HG03432 (cell line): ENCODE measurements around the gene LRRFIP2.
"Not testable (repeated sequence)": the region's sequence is repeated elsewhere in the genome, so short reads cannot be mapped to it uniquely, and the experiment has no call there.

Experiments used
- ATAC-seq: cut with Tn5 transposase; IDR thresholded peaks from one replicate; pipeline ENCODE4 v1.9.1; 2021; ENCODE audit warnings: mild to moderate bottlenecking, moderate library complexity; ENCODE audit not compliant: unreplicated experiment

Gene LRRFIP2, protein sequence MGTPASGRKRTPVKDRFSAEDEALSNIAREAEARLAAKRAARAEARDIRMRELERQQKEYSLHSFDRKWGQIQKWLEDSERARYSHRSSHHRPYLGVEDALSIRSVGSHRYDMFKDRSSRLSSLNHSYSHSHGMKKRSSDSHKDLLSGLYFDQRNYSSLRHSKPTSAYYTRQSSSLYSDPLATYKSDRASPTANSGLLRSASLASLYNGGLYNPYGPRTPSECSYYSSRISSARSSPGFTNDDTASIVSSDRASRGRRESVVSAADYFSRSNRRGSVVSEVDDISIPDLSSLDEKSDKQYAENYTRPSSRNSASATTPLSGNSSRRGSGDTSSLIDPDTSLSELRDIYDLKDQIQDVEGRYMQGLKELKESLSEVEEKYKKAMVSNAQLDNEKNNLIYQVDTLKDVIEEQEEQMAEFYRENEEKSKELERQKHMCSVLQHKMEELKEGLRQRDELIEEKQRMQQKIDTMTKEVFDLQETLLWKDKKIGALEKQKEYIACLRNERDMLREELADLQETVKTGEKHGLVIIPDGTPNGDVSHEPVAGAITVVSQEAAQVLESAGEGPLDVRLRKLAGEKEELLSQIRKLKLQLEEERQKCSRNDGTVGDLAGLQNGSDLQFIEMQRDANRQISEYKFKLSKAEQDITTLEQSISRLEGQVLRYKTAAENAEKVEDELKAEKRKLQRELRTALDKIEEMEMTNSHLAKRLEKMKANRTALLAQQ

GRCh38 chr3:37174532-37175126 is at the start of gene LRRFIP2:
Gene LRRFIP2, minus strand, starts transcription at chr3:37174582. Its CDS starts 25,599 bp downstream, at chr3:37148983.
- ATAC-seq, result peak; percentile 37

DNA sequence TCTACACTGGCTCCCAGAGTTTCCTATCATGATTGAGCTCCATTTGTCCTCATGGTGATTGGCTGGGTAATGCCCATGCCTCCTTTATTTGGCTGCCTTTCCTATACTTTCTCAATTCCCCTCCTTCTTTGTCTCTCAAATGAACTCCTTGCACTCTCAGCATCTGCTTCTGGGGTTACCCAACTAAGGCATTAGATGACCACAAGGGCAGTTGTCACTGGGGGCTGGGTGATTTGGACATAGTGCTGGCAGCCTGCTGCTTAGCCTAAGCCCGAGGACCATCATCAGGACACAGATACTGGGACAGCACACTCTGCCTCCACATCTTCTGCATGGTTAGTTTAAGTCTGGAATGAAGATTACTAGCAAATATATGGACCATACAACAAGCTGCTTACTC is 49.2 kb upstream of the LRRFIP2 start:
- peak; percentile 29 for ATAC-seq

DNA sequence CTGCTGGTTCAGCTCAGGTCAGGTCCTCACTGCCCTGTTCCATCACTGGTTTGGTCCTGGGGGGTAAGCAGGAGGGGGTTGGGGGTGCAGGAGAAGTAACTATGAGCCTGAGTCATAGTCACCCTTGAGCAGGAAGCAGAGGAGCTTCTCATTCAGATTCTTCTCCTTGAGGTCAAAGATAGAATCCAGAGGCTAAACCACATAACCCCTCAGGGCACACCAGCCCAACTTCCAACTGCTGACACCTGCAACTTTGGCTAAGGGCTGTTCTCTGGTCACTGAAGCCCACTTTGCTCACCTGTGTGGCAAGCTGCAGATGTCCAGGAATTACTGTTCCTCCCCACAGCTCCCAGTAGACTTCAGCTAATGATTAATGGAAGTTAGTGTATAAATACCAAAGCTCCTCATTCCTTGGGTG is 48.8 kb upstream of the LRRFIP2 start:
- peak; percentile 49 for ATAC-seq

GRCh38 chr3:37222542-37222941 is 48.2 kb upstream of the LRRFIP2 start:
- ATAC-seq, result not testable (repeated sequence)

- peak; percentile 54 for ATAC-seq
Measured at GRCh38 chr3:37221407-37221806, 47.0 kb upstream of the LRRFIP2 start.

- no peak for ATAC-seq
Measured at GRCh38 chr3:37219266-37219665, 44.9 kb upstream of the LRRFIP2 start.

- no peak for ATAC-seq
Measured at GRCh38 chr3:37218206-37218605, 43.8 kb upstream of the LRRFIP2 start.

DNA sequence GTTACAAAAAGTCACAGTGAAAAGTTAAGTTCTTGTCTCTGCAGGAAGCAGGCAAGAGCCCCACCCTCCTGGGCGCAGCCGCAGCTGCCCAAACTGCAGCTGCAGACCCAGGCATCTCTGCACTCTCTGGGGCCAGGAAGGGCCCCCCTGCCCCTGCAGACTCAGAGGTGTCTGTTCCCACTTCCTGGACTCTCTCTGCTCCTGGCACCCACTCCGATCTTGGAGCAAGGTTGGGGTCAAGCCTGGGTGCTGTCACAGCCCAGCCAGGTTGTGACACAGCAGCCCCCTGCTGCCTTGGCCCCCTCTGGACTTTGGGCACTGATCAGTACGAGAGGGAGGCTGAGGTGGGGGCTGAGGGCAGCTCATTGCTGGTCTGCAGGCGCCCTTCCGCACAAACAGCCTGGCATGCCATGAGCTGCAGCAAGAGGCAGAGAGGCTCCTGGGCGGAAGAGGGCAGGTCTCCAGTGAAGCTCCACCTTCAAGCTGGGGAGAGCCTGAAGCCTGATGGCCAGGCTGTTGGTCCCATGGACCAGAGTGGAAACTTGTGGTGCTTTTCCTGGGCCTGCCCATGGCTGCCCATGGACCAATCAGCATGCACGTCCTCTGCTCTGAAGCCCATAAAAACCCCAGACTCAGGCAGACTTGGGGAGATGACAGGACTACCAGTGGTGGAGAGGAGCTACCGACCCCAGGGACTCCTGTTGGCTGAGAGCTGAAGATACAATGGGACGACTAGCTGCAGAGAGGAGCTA is 42.9 kb upstream of the LRRFIP2 start:
- no peak for ATAC-seq

DNA sequence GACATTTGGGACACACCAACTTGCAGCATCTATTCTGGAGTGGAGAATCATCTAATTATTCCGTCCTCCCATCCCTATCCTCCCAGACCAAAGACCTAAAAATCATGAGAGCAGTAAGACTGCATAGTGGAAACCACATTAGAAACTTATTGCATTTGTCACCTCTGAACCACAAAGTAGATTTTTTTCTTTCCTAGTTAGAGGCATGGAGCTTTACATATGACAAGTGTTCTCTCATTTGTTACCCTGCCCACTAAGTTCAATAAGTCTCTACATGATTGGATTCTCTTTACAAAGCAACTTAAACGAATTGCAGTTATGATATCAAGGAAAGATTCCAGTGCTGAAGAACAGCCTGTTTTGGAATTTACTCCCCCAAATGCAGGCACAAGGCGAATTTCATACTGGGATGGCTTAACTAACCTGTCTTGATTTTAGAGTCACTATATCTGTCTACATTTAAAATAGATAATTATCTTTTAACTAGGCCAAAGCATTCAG is 42.3 kb upstream of the LRRFIP2 start:
- no peak for ATAC-seq

- ATAC-seq, result no peak
Measured at GRCh38 chr3:37214076-37214475, 39.7 kb upstream of the LRRFIP2 start.

GRCh38 chr3:37210230-37210629 is 35.8 kb upstream of the LRRFIP2 start:
- ATAC-seq, result no peak

GRCh38 chr3:37208576-37208975 is 34.2 kb upstream of the LRRFIP2 start:
- not testable (repeated sequence) for ATAC-seq

DNA sequence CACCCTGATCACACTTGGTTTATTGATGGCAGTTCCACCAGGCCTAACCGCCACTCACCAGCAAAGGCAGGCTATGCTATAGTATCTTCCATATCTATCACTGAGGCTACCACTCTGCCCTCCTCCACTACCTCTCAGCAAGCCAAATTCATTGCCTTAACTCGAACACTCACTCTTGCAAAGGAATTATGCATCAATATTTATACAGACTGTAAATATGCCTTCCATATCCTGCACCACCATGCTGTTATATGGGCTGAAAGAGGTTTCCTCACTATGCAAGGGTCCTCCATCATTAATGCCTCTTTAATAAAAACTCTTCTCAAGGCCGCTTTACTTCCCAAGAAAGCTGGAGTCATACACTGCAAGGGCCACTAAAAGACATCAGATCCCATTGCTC is 33.6 kb upstream of the LRRFIP2 start:
- not testable (repeated sequence) for ATAC-seq

DNA sequence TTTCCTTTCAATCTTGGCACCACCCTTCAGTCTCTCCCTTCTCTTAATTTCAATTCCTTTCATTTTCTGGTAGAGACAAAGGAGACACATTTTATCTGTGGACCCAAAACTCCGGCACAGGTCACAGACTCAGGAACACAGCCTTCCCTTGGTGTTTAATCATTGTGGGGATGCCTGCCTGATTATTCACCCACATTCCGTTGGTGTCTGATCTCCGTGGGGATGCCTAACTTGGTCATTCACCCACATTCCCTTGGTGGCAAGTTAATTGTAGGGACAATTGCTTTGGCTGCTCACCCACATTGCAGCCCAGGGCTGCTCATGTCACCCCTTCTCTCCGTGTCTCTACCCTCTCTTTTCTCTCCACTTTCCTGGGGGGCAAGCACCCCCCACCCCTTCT is 31.7 kb upstream of the LRRFIP2 start:
- ATAC-seq, result not testable (repeated sequence)

GRCh38 chr3:37204314-37204713 is 29.9 kb upstream of the LRRFIP2 start:
- no peak for ATAC-seq

- no peak for ATAC-seq
Measured at GRCh38 chr3:37202035-37202434, 27.7 kb upstream of the LRRFIP2 start.

GRCh38 chr3:37200141-37200540 is 25.8 kb upstream of the LRRFIP2 start:
- no peak for ATAC-seq

- no peak for ATAC-seq
Measured at GRCh38 chr3:37198996-37199395, 24.6 kb upstream of the LRRFIP2 start.

GRCh38 chr3:37198547-37198946 is 24.2 kb upstream of the LRRFIP2 start:
- no peak for ATAC-seq

GRCh38 chr3:37197810-37198371 is 23.5 kb upstream of the LRRFIP2 start:
- ATAC-seq, result no peak
